ELF-1 (cell line): Measurements from ENCODE around the gene PSMG1.
"Not testable (repeated sequence)": the region's sequence is repeated elsewhere in the genome, so short reads cannot be mapped to it uniquely, and the experiment has no call there.

ENCODE experiments used
- DNase-seq: peaks from one replicate; pipeline ENCODE4 v3.0.0-alpha.2; 2016; ENCODE audit warnings: low read depth, low spot score

PSMG1 gene

GRCh38 chr21:39156024-39156423 is 27.2 kb downstream of the PSMG1 start:
- no peak for DNase-seq

GRCh38 chr21:39155578-39155977 is 27.7 kb downstream of the PSMG1 start:
- DNase-seq = no peak

- DNase-seq = no peak
Observed at GRCh38 chr21:39153842-39154241, 29.4 kb downstream of the PSMG1 start.

- DNase-seq = peak; percentile 20
Observed at GRCh38 chr21:39153373-39153772, 29.9 kb downstream of the PSMG1 start.

GRCh38 chr21:39152271-39152670 is 31.0 kb downstream of the PSMG1 start:
- DNase-seq = no peak

- DNase-seq = no peak
Observed at GRCh38 chr21:39150877-39151276, 32.4 kb downstream of the PSMG1 start.

- no peak for DNase-seq
Observed at GRCh38 chr21:39150316-39150715, 32.9 kb downstream of the PSMG1 start.

DNA sequence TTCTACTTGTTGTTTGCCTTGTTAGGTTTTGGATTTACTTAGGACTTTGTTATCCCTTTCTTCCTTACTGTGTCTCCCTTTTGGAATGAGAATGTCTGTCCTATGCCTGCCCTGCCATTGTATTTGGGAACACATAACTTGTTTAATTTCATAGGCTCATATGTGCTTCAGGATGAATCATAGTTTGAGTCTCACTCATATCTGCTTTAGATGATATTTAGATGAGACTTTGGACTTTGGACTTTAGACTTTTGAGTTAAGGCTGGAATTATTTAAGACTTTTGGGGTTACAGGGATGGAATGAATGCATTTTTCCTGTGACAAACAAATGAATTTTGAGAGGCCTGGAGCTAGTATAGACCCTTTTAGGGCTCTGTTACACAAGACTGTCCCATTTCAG is 33.4 kb downstream of the PSMG1 start:
- no peak for DNase-seq

- no peak for DNase-seq
Observed at GRCh38 chr21:39148975-39149374, 34.3 kb downstream of the PSMG1 start.

DNA sequence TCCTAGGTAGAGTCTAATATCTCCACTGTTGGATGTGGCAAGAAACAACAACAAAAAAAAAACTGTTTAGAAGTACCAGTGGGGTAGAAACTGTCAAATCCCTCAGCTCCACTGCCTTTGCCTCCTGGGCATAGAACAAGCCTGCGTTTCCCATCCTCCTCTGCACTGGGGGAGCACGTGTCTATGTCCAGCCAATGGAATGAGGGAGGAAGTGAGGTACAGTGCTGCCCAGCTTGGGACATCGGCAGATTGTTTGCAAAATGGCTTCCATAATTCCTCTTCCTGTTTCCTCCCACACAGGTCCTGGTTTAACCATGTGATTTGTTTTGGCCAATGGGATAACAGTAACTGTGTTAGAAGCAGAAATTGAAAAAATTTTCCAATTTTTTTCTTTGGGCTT is 39.1 kb downstream of the PSMG1 start:
- no peak for DNase-seq

GRCh38 chr21:39142972-39143371 is 40.3 kb downstream of the PSMG1 start:
- no peak for DNase-seq

DNA sequence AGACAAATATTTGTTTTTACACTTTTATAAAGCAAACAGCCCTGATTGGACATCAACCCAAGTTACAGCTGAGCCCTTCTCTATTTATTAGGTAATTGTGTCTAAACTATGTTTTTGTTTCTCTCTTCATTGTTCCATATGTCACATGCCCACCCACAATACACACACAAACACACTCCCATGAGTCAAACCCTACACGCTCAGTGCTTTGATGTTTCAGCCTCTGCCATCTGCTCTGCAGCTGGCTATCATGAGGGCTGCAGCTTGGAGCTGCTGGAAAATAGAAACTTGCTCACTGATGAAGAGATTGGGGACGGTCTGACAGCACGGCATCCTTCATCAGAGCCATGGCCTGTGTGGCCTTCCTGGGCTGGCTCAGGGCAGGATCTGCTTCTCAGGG is 41.7 kb downstream of the PSMG1 start:
- no peak for DNase-seq

DNA sequence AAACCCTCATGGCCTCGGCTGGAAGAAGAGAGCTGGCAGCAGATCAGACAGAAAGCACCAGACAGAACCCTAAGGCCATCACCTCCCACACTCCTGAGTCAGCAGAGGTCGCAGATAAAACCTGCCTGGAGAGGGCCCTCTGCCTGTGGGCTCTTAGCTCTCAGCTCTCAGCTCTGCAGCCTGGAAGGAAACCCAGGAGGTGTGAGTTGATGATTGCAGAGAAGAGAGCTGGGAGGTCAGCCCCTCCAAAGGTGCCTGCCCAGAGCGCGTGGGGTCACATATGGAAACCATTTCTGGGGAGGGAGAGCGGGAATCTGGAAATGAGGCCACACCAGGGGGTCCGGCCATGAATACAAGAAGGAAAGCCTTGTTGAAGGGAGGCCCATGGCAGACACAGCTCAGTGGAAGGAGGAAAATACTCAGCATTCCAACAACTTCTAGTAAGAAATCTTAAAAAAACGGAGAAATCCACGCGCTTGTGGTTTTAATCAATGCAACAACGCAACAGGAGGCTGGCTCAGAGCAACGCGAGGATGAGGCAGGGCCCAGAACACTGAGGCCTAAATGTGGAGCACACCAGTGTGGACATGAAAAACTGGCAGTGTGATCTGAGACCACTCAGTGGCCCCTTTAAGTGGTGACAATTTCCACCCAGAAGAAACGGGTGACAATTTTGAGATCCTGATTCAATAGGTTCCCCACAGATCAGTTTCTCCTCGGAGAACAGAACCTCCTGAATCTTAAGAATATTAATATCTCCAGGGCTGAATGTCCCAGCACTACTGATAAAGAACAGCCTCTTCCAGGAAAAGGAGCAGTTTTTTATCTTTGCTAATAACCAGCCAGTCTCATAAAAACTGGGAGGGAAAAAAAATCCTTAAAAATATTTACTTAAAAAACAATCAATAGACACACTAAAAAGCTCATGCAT is 45.7 kb downstream of the PSMG1 start:
- DNase-seq = peak; percentile 93

DNA sequence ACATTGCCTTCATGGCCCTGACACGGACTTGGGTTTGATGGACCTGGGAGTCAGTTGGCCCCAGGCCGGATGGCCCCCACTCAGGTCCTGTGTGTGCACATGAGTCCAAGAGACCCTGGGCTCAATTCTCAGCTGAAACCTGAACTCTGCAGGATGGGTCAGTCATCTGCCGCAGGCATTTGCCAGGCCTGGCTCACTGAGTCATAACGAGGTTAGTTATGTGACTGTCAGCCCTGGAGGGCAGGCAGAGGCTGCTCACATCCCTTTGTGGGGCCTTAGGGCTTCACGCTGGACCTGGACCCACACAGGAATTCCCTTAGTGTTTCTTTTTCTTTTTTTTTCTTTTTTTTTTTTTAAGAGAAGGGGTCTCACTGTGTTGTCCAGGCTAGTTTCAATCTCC is 46.5 kb downstream of the PSMG1 start:
- peak; percentile 33 for DNase-seq

DNA sequence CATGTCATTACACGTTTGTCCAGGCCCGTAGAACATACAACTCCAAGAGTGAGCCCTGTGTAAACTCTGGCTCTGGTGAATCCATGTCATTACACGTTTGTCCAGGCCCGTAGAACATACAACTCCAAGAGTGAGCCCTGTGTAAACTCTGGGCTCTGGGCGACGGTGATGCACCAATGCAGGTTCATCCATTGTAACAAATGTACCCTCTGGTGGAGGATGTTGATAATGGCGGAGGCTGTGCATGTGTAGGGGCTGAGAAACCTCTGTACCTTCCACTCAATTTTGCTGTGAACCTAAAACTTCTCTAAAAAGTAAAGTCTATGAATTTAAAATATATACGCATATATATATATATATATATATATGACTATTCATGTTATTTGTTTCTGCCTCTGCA is 47.1 kb downstream of the PSMG1 start:
- not testable (repeated sequence) for DNase-seq

DNA sequence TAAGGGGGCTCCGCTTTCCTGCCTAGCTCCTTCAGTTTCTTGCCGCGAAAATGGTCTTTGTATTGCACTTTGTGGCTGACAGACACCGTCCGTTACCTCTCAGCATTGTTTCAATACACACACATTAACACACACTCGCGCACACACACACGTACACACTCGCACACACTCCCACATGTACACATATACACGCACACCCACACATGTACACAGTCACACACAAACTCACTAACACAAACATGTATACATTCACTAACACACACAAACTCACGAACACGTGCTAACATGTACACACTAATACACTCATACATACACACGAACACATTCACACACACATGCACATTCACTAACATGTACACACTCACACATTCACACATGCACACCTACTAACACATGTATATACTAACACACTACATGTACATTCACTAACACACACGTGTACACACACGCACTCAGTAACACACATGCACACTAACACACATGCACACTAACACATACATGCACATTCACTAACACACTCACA is 48.9 kb downstream of the PSMG1 start:
- no peak for DNase-seq

GRCh38 chr21:39132248-39132647 is 51.0 kb downstream of the PSMG1 start:
- no peak for DNase-seq

DNA sequence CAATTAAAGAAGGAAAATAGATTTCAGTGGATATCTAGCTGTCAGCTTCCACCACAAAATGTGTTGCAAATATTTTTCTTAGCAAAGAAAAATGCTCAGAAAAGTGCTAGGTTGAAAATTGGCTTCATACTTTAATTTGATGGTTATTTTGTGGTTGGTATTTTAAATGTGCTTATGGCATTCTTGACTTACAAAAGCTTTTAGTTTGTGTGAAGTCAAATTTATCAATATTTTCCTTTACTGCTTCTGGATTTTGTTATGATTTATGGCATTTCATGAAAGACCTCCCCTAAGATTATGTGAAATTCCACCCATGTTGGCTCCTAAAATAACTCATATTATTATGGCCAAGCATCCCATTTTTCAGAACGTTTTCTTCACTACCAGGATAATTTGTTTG is 51.5 kb downstream of the PSMG1 start:
- DNase-seq = no peak

- no peak for DNase-seq
Observed at GRCh38 chr21:39127506-39127905, 55.7 kb downstream of the PSMG1 start.

DNA sequence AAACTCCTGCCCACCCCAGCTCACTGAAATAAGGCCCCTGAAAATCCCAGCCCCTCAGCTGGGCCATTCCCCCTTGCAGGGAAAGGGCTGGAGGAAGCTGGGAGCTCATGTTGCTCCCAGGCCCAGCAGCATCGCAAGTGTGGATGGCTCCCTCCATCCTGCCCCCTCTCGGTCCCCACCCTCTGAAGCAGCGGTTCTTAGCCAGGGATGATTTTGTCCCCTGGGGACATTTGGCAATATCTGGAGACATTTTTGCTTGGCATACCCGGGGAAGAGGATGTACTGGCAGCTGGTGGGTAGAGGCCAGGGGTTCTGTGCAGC is 56.8 kb downstream of the PSMG1 start:
- no peak for DNase-seq

GRCh38 chr21:39125752-39126485 is 57.3 kb downstream of the PSMG1 start:
- DNase-seq = peak; percentile 80
